HG03097 (cell line): ENCODE results near the gene LCN1.

Experiments
- ATAC-seq: cut with Tn5 transposase; IDR thresholded peaks from one replicate; pipeline ENCODE4 v1.9.1; 2021; ENCODE audit not compliant: unreplicated experiment, low FRiP score

The LCN1 gene

GRCh38 chr9:135520916-135521607, at the start of gene LCN1:
Gene LCN1, plus strand, starts transcription at chr9:135521440. Its CDS starts 58 bp downstream, at chr9:135521498.
- no peak for ATAC-seq

GRCh38 chr9:135471791-135472640, 49.2 kb upstream of the LCN1 start:
- ATAC-seq: no peak

GRCh38 chr9:135473972-135474543, 47.2 kb upstream of the LCN1 start:
- no peak for ATAC-seq

- ATAC-seq: no peak
Measured at GRCh38 chr9:135474915-135475314, 46.3 kb upstream of the LCN1 start.

GRCh38 chr9:135476561-135477355, 44.5 kb upstream of the LCN1 start:
- no peak for ATAC-seq

GRCh38 chr9:135478191-135478590, 43.0 kb upstream of the LCN1 start:
- no peak for ATAC-seq

- no peak for ATAC-seq
Measured at GRCh38 chr9:135478829-135479468, 42.3 kb upstream of the LCN1 start.

- ATAC-seq: no peak
Measured at GRCh38 chr9:135479469-135480052, 41.7 kb upstream of the LCN1 start, which contains the start of gene PPP1R26. Gene PPP1R26, plus strand, starts transcription at chr9:135479782. Its CDS starts 4,729 bp downstream, at chr9:135484511.

- ATAC-seq: no peak
Measured at GRCh38 chr9:135480071-135480939, 40.9 kb upstream of the LCN1 start.

- ATAC-seq: no peak
Measured at GRCh38 chr9:135480940-135481310, 40.3 kb upstream of the LCN1 start.

- ATAC-seq: no peak
Measured at GRCh38 chr9:135482015-135482754, 39.1 kb upstream of the LCN1 start.

GRCh38 chr9:135484460-135485277, 36.6 kb upstream of the LCN1 start:
- ATAC-seq: no peak

- ATAC-seq: no peak
Measured at GRCh38 chr9:135485385-135485784, 35.9 kb upstream of the LCN1 start.

GRCh38 chr9:135485832-135486231, 35.4 kb upstream of the LCN1 start:
- no peak for ATAC-seq

- no peak for ATAC-seq
Measured at GRCh38 chr9:135486267-135487065, 34.8 kb upstream of the LCN1 start.

GRCh38 chr9:135487281-135488012, 33.8 kb upstream of the LCN1 start:
- ATAC-seq: no peak
